ENCODE results near the gene AXIN2. TPM values are rescaled to one million over a fixed set of nuclear protein-coding genes. Genes with fewer than 3 reads are reported as not detected.

AXIN2 gene
- total RNA-seq, 1 donor from 2014 or later, result 106 TPM

DNA sequence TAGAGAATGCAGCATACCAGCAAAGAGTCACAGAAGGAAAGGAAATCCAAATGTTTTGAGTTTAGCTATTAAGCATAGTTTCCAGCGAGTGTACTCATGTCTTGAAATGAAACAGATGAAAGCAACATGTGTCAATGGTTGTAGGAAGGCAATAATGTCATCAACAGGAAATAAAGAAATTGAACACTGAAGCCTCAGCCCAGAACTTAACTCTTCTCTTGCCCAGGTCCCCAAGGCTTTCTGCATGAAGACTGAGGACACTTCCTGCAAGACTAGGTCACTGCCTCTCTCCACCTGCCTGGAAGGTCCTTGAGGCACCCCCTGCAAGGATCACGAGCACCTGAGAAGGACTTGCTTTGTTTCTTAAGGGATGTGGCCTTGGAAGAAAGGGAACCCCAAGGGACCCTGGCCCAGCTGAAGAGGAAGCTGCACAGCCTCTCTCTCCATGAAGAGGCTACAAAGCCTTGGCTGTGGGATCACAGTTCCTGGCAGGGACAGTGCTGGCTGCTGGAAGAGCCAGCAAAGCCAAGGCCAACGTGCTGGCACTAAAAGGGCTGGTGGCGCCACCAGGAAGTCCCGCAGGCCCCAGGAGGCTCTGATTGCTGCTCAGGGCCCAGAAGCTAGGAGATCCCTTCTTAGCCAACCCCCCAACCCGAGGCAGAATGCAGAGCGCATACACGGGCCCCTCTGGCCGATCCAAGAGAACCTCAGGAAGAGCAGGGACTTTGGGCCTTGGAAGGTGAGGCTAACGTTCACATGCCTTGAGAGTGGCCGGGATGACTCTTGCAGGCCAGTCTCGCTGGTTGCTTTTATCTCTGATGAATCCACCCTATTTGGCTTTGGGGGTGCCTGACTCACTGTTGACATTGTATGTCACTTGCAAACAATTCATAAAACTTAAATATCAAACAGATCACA is 23.4 kb upstream of the AXIN2 start:
- DNase-seq (ENCODE audit: low spot score), result no peak

DNA sequence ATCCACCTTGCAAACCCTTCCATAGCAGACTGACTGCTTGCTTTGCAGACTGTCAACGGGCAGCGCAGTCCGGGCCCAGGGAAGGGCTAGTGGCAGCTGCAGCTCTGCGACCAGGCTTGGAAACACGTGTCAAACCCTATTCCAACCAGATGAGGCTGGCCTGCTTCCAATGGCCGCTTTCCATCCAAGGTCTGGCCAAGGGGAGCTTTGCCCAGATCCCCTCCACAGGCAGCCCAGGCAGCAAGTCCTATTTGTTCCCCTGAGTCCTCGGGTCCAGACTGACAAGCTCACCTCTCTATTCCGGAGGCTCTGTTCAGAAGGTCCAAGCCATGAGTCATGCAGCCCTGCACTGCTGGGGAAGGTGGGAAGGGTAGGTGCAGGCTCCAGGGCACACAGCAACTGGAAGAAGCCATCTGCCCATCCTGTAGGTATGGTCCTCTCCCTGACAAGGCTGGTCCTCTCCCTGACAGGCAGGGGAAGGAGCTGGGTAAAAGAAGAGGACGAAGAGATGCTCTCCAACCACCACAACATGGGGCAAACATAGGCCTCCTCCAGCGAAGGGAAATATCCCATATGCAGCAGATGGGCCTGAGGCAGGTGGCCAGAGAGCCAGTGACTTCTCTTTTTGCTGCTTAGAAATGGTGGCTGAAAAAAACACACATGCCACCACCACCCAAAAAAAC is 22.6 kb upstream of the AXIN2 start:
- DNase-seq (ENCODE audit: low spot score), result peak; percentile 19

GRCh38 chr17:65576939-65577338 is 15.5 kb upstream of the AXIN2 start:
- no peak for DNase-seq (ENCODE audit: low spot score)

DNA sequence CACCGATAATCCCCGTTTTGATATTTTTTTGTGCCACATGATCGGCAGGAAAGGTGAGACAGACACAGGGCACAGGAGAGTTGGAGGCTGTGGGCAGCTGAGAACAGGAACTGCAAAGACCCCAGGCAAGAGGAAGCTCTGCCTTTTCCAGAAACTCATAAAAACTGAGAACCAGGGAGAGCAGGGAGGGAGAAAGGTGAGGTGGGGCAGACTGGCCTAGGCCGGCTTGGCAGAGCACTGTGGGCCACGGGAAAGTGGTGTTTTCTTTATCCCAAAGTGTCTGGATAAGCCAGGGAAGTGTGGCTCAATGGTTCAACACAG is 11.8 kb upstream of the AXIN2 start:
- DNase-seq (ENCODE audit: low spot score), result no peak

DNA sequence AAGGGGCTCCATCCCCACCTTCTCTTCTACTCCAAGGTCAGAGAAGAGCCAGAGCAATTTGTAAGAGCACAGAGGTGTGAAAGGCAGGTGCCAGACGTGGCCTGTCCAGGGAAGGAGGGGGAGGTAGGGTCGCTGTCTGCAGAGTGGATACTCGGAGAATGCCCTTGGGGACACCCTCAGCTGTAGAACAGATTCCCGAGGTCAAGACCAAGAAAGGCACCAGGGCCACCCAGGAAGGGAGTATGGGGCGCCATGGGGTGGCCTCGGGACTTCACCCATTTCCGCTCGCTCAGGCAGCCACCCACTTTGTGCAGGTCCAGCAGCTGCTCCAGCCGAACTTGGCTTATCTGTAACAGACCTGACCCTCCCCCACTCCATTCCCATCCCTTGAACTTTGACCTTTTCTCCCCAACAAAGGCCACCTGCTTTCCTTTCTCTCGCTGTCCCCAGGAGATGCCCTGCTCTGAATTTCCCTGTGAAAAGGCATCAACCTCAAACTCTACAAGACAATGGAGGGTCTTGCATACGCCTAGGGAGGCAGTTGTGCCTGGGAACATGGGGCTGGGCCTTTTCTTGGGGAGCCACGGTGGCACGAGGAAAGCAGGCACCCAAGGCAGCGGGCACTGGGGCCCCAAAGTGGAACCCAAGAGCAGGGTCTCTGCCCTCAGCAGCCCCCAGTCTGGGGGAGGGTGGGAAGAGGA is 11.3 kb upstream of the AXIN2 start:
- no peak for DNase-seq (ENCODE audit: low spot score)

- no peak for DNase-seq (ENCODE audit: low spot score)
Measured at GRCh38 chr17:65572186-65572580, 10.7 kb upstream of the AXIN2 start.

DNA sequence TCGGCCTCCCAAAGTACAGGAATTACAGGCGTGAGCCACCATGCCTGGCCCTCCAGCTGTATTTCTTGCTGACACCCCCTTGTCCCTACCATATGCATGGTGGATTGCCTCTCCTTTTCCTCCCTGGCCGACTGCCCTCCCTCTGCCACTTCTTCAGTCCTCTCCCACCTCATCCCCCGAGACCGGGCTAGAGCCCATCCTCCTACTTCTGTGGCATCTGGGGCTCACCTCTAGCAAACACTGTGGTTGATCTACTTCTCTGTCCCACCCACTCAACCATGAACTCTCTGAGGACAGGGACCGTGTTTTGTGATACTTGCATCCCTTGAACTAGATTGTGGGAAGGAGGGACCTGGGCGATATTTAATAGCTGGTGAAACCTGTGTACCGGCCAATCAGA is 7.5 kb upstream of the AXIN2 start:
- DNase-seq (ENCODE audit: low spot score), result no peak

GRCh38 chr17:65567566-65567965 is 6.1 kb upstream of the AXIN2 start:
- no peak for DNase-seq (ENCODE audit: low spot score)

DNA sequence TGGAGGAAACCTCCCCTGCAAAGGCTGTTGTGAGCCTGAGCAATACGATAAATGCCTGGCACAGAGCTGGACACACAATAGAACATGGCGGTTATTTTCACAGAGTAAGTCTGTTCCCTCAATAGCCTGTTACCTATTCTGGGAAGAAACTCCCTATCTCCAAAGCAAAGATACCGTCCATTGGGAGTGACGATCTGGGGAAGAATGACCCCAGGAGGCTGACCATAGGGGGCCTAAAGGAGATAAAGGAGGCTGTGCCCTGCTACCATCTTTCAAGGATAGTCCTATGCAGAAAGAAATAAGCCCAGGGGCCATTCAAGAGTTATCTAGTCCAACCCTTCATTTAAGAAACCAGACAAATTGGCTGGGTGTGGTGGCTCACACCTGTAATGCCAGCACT is 4.1 kb upstream of the AXIN2 start:
- DNase-seq (ENCODE audit: low spot score), result no peak

- peak; percentile 92 for DNase-seq (ENCODE audit: low spot score)
Measured at GRCh38 chr17:65564793-65565192, 3.3 kb upstream of the AXIN2 start.

- no peak for DNase-seq (ENCODE audit: low spot score)
Measured at GRCh38 chr17:65562206-65562531, 721 bp upstream of the AXIN2 start.

- DNase-seq (ENCODE audit: low spot score), result peak; percentile 93
Measured at GRCh38 chr17:65560628-65561451, 608 bp downstream of the AXIN2 start.

DNA sequence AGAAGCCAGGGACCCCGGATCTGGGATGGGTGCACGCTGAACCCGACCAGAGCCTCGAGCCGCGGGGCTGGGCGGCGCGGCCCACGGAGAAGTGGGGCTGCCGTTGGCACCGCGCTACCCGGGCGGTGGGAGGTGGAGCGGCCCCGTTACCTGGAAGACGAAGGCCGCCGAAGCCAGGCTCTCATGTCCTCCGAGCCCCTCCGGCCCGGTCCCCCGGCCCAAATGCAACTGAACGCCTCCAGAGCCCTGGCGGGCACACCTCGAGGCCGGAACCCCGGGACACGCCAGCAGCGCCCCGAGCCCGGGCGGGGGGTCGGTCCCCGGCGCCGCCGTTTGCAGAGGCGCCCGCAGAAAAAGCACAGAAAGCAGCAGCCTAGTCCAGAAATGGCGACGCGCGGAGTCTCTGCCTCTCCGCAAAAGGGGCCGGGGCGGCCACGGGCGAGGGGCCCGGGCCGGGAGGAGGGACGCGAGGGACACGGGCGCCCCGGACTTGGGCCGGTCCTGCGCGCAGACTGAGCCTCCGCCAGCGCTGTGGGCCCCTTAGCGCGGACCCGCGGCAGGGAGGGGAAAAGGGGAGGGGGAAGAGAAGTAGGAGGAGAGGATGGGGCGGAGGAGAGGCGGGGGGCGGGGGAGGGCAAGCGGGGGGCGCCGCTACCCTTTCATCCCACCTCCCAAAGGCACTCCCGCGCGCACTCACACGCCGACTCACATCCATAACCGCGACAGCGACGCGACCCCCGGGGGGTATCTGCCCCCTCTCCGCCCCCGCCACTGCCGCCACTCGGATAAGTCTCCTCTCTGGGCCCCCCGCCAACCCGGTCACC is 1.4 kb downstream of the AXIN2 start:
- peak; percentile 80 for DNase-seq (ENCODE audit: low spot score)

DNA sequence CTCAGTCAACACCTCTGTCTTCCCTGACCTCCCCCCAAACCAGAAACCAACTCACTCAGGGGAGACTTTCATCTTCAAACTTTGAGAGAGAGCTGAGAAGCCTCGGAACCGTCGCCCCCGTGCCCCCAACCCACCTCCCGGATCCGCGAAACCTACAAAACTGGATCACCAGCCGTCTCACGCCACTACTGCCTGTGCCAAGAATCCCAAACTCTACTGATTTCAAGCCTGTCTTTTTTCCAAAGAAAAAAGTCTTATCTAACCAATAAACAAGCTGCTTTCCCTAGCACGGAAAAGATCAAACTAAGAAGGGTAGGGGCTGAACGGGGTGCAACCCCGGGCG is 2.0 kb downstream of the AXIN2 start:
- no peak for DNase-seq (ENCODE audit: low spot score)

DNA sequence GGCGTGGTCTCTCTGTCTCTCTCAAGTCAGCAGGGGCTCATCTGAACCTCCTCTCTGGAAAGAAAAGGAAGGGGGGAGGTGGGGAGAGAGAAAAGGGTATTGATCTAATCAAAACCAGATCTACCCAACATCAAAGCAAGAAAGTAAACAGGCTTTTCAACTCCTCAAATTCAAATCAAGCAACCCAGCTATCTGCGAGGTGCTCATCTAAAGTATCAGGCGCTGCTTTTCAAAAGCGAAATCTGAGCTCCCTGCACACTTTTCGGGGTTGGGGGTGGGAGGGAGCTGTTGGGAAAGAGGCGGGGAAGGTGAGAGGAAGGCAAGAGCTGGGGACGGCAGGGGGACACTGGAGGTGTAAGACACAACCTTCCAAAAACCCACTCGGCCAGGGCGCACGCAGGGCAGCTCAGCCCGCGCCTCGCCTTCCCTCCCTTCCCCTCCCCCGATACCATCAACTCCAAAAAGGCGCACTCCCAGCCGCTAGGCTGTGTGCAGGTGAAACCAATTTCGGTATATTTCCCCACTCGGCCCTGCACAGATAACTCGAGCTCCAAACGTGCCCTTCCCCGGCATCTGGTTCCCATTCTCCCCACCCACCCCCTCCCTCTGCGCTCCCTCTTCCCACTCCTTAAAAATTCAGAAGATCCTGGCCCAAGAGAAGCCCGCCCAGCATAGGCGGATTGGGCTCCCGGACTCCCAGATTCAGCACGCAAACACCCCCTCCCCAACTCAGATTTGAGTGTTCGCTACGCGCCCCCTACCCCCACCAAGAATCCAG is 2.6 kb downstream of the AXIN2 start:
- peak; percentile 57 for DNase-seq (ENCODE audit: low spot score)

DNA sequence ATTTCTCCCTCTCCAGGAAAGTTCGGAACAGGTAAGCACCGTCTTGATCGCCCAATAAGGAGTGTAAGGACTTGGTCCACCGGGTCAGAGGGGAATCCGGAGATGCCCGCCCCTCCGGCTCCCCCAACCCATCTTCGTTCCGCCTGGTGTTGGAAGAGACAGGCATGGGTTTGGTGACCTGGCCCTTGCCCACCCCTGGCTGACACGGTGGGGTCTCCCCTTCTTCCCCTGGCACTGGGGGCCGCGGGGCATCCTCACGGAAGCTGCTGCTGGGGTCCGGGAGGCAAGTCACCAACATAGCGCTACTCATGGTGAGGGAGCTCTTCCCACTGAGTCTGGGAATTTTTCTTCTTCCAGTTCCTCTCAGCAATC is 3.2 kb downstream of the AXIN2 start:
- no peak for DNase-seq (ENCODE audit: low spot score)

DNA sequence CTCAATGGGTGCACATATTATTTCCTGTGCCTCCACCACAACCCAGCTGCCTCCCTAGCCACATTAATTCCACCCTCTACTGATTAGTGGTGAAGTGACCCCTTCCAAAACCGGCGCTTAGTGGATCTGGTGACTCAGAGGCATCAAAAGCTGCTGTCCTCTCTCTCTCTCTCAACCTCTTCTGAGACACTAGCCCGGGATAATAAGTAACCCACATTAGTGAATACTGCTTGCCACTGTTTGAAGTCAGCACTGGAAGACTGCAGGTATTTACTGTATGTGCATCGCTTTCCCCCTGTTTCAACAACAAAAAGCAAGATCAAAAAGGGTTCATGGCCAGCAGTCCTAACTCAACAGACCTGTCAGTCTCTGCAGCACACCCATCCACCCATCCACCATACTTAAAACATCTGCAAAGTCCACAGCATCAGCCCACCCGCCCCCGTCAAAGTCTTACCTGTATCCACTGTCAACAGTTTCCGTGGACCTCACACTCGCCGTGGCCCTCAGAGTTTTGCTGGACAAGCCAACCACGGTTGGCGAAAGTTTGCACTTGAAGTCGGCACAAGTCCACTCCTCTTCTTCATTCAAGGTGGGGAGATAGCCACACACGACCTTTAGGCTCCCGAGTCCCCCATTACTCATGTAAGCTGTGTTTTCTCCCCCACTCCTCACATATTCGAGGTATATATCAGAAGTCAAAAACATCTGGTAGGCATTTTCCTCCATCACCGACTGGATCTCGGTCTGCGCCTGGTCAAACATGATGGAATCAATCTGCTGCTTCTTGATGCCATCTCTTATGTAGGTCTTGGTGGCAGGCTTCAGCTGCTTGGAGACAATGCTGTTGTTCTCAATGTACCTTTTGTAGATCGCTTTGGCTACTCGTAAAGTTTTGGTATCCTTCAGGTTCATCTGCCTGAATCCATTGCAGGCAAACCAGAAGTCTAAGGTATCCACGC is 3.8 kb downstream of the AXIN2 start:
- peak; percentile 68 for DNase-seq (ENCODE audit: low spot score)

DNA sequence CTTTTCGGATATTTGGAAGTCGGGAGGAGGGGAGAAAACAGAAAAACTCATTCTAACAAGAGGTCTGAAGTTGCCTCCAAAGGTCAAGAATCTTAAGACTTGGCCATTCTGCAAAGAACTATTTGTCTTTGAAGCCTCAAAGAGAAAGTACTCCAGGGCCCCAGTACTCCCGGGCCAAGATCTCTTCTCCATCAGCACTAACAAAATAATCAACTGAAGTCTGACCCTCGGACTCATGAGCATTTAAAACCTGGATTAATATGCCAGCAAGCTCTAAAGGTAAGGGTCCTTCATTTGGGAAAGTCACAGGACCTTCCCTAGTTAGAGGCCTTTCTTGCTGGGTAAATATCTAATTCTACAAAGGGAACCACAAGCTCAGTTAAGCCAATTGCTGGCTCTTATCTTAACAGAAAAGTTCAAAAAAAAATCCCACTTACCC is 4.5 kb downstream of the AXIN2 start:
- DNase-seq (ENCODE audit: low spot score), result peak; percentile 48
